HL-60 (cell line): ENCODE measurements around the gene DNAJC5G.
A peak's percentile ranks its signal among the peaks of the same experiment; 100 is the strongest.

Source experiments
- DNase-seq, 2 experiments: peaks; one replicate each; pipeline ENCODE4 v3.0.0-alpha.2; 2010 to 2020; ENCODE audit warnings: low read depth in 1 of 2, low spot score in 1 of 2
- H3K27ac ChIP-seq: fragments of 250-450 bp; sonication (Bioruptor Pico); replicated peaks from 2 replicates; pipeline ENCODE4 v1.5.1; 2020; ENCODE audit warnings: mild to moderate bottlenecking, moderate library complexity
- H3K27me3 ChIP-seq: fragments of 250-450 bp; sonication (Bioruptor Pico); 2 replicates; pipeline ENCODE4 v1.5.1; 2021; ENCODE audit warnings: mild to moderate bottlenecking, moderate library complexity; ENCODE audit not compliant: insufficient read depth, poor library complexity, severe bottlenecking
- H3K4me3 ChIP-seq: replicated peaks from 2 replicates; pipeline ENCODE4 v1.5.1; 2011; ENCODE audit warnings: mild to moderate bottlenecking, control low read depth, low read length; ENCODE audit not compliant: insufficient read depth
- CTCF ChIP-seq: IDR thresholded peaks from one replicate; pipeline ENCODE4 v1.5.1; 2011; ENCODE audit warnings: low read length, control low read depth, inconsistent platforms; ENCODE audit not compliant: insufficient read depth
- GABPA ChIP-seq: IDR thresholded peaks from 2 replicates; pipeline ENCODE4 v1.6.1; 2012; ENCODE audit warnings: low read depth
- POLR2AphosphoS5 ChIP-seq: IDR thresholded peaks from 2 replicates; pipeline ENCODE4 v1.6.1; 2012; ENCODE audit warnings: low read depth
- REST ChIP-seq: IDR thresholded peaks from 2 replicates; pipeline ENCODE4 v1.6.1; 2012; ENCODE audit warnings: low read depth; ENCODE audit not compliant: insufficient replicate concordance
- SPI1 ChIP-seq: IDR thresholded peaks from 2 replicates; pipeline ENCODE4 v1.6.1; 2012; ENCODE audit warnings: low read depth, mild to moderate bottlenecking, borderline replicate concordance

The DNAJC5G gene

GRCh38 chr2:27249159-27249890, 25.9 kb upstream of the DNAJC5G start:
- Histone ChIP-seq H3K4me3 (no peak overlapping the region), H3K27ac (no peak overlapping the region), H3K27me3 (peaks cover 6% of the 10 kb centered on the region)
- no peak for DNase-seq
- TF ChIP-seq SPI1 (no peak), CTCF (no peak), POLR2AphosphoS5 (no peak), REST (no peak), GABPA (no peak)

- DNase-seq: peak; percentile 38 to 68
- no peak for TF ChIP-seq REST
- TF ChIP-seq SPI1: no peak
- peak; percentile 66 for TF ChIP-seq CTCF
- TF ChIP-seq POLR2AphosphoS5: no peak
- no peak for TF ChIP-seq GABPA
- Histone ChIP-seq H3K27me3 (peaks cover 6% of the 10 kb centered on the region), H3K27ac (no peak overlapping the region), H3K4me3 (no peak overlapping the region)
Measured at GRCh38 chr2:27249891-27250651, 25.2 kb upstream of the DNAJC5G start.

GRCh38 chr2:27250652-27251379, 24.4 kb upstream of the DNAJC5G start:
- Histone ChIP-seq H3K27me3 (peaks cover 9% of the 10 kb centered on the region), H3K4me3 (no peak overlapping the region), H3K27ac (no peak overlapping the region)
- TF ChIP-seq SPI1: no peak
- TF ChIP-seq GABPA: no peak
- no peak for TF ChIP-seq POLR2AphosphoS5
- TF ChIP-seq REST: no peak
- no peak for TF ChIP-seq CTCF
- no peak for DNase-seq
